ENCODE data around the gene XYLB.

XYLB gene

GRCh38 chr3:38334142-38335055, 12.2 kb upstream of the XYLB start:
- no peak for DNase-seq (ENCODE audit: low spot score in 2 of 2)
- in situ Hi-C loops (cut with MboI; ENCODE audit: low sequenced_read_pairs): no loop called here
- no peaks in the 10 kb centered on the region for H3K36me3 ChIP-seq (replicated peaks)
- H3K9me3 ChIP-seq: no peaks in the 10 kb centered on the region
- no peaks in the 10 kb centered on the region for H3K4me1 ChIP-seq
- peaks cover 6% of the 10 kb centered on the region for H3K27me3 ChIP-seq (ENCODE audit: low read depth)
- no peak overlapping the region for H3K4me3 ChIP-seq

GRCh38 chr3:38335263-38335662, 11.3 kb upstream of the XYLB start:
- DNase-seq (ENCODE audit: low spot score in 2 of 2): no peak
- Histone ChIP-seq H3K9me3 (no peaks in the 10 kb centered on the region), H3K27me3 (ENCODE audit: low read depth) (peaks cover 6% of the 10 kb centered on the region), H3K36me3 (replicated peaks) (no peaks in the 10 kb centered on the region), H3K4me1 (no peaks in the 10 kb centered on the region), H3K4me3 (no peak overlapping the region)
- in situ Hi-C loops (cut with MboI; ENCODE audit: low sequenced_read_pairs): no loop called here

GRCh38 chr3:38337703-38338102, 8.9 kb upstream of the XYLB start:
- no peaks in the 10 kb centered on the region for H3K9me3 ChIP-seq
- in situ Hi-C loops (cut with MboI; ENCODE audit: low sequenced_read_pairs): no loop called here
- H3K4me3 ChIP-seq: no peak overlapping the region
- H3K4me1 ChIP-seq: no peaks in the 10 kb centered on the region
- no peaks in the 10 kb centered on the region for H3K36me3 ChIP-seq (replicated peaks)
- DNase-seq (ENCODE audit: low spot score in 2 of 2): no peak
- H3K27me3 ChIP-seq (ENCODE audit: low read depth): peaks cover 6% of the 10 kb centered on the region

- DNase-seq (ENCODE audit: low spot score in 2 of 2): no peak
- in situ Hi-C loops (cut with MboI; ENCODE audit: low sequenced_read_pairs): loop anchor here (10.0 kb wide), 1 partner anchor 141 kb away; no protein-coding TSS in a partner anchor
- peaks cover 8% of the 10 kb centered on the region for H3K36me3 ChIP-seq (replicated peaks)
- no peaks in the 10 kb centered on the region for H3K9me3 ChIP-seq
- no peak overlapping the region for H3K4me3 ChIP-seq
- H3K4me1 ChIP-seq: peaks cover 5% of the 10 kb centered on the region; the same call in 1 of the 2 replicates
- no peaks in the 10 kb centered on the region for H3K27me3 ChIP-seq (ENCODE audit: low read depth)
These were observed 2.6 kb upstream of the XYLB start for GRCh38 chr3:38343797-38344594.

- Histone ChIP-seq H3K9me3 (no peaks in the 10 kb centered on the region), H3K4me3 (no peak overlapping the region), H3K27me3 (ENCODE audit: low read depth) (no peaks in the 10 kb centered on the region), H3K36me3 (replicated peaks) (peaks cover 13% of the 10 kb centered on the region), H3K4me1 (peaks cover 9% of the 10 kb centered on the region; the same call in 1 of the 2 replicates)
- no peak for DNase-seq (ENCODE audit: low spot score in 2 of 2)
- in situ Hi-C loops (cut with MboI; ENCODE audit: low sequenced_read_pairs): loop anchor here (10.0 kb wide), 1 partner anchor 139 kb away; no protein-coding TSS in a partner anchor
These were observed 552 bp upstream of the XYLB start for GRCh38 chr3:38345879-38346586.

GRCh38 chr3:38347421-38348200, 1.0 kb downstream of the XYLB start:
- DNase-seq (ENCODE audit: low spot score in 2 of 2): no peak
- Histone ChIP-seq H3K9me3 (no peaks in the 10 kb centered on the region), H3K4me3 (peak overlapping the region; percentile 64), H3K4me1 (peaks cover 9% of the 10 kb centered on the region; the same call in 1 of the 2 replicates), H3K36me3 (replicated peaks) (peaks cover 28% of the 10 kb centered on the region), H3K27me3 (ENCODE audit: low read depth) (no peaks in the 10 kb centered on the region)
- in situ Hi-C loops (cut with MboI; ENCODE audit: low sequenced_read_pairs): loop anchor here (10.0 kb wide), 1 partner anchor 137 kb away; no protein-coding TSS in a partner anchor

- H3K4me3 ChIP-seq: no peak overlapping the region
- in situ Hi-C loops (cut with MboI; ENCODE audit: low sequenced_read_pairs): loop anchor here (10.0 kb wide), 1 partner anchor 136 kb away; no protein-coding TSS in a partner anchor
- DNase-seq (ENCODE audit: low spot score in 2 of 2): no peak
- H3K4me1 ChIP-seq: peaks cover 9% of the 10 kb centered on the region; the same call in 1 of the 2 replicates
- H3K36me3 ChIP-seq (replicated peaks): peaks cover 32% of the 10 kb centered on the region
- no peaks in the 10 kb centered on the region for H3K9me3 ChIP-seq
- no peaks in the 10 kb centered on the region for H3K27me3 ChIP-seq (ENCODE audit: low read depth)
These were observed 2.3 kb downstream of the XYLB start for GRCh38 chr3:38348903-38349302.

GRCh38 chr3:38349684-38350359, 3.2 kb downstream of the XYLB start:
- in situ Hi-C loops (cut with MboI; ENCODE audit: low sequenced_read_pairs): loop anchor here (10.0 kb wide), 1 partner anchor 135 kb away; no protein-coding TSS in a partner anchor
- no peak overlapping the region for H3K4me3 ChIP-seq
- H3K9me3 ChIP-seq: no peaks in the 10 kb centered on the region
- peaks cover 35% of the 10 kb centered on the region for H3K36me3 ChIP-seq (replicated peaks)
- no peaks in the 10 kb centered on the region for H3K27me3 ChIP-seq (ENCODE audit: low read depth)
- peaks cover 9% of the 10 kb centered on the region; the same call in 1 of the 2 replicates for H3K4me1 ChIP-seq
- DNase-seq (ENCODE audit: low spot score in 2 of 2): peak in 1 of 2 experiments; percentile 10

GRCh38 chr3:38353151-38353550, 6.6 kb downstream of the XYLB start:
- Histone ChIP-seq H3K27me3 (ENCODE audit: low read depth) (no peaks in the 10 kb centered on the region), H3K4me3 (no peak overlapping the region), H3K4me1 (peaks cover 4% of the 10 kb centered on the region; the same call in 1 of the 2 replicates), H3K36me3 (replicated peaks) (peaks cover 62% of the 10 kb centered on the region), H3K9me3 (no peaks in the 10 kb centered on the region)
- in situ Hi-C loops (cut with MboI; ENCODE audit: low sequenced_read_pairs): no loop called here
- DNase-seq (ENCODE audit: low spot score in 2 of 2): no peak

- Histone ChIP-seq H3K4me1 (0 out of 2 replicates have a peak, but pooled peaks cover 4% of the 10 kb centered on the region), H3K9me3 (no peaks in the 10 kb centered on the region), H3K4me3 (no peak overlapping the region), H3K27me3 (ENCODE audit: low read depth) (no peaks in the 10 kb centered on the region), H3K36me3 (replicated peaks) (peaks cover 48% of the 10 kb centered on the region)
- no peak for DNase-seq (ENCODE audit: low spot score in 2 of 2)
- in situ Hi-C loops (cut with MboI; ENCODE audit: low sequenced_read_pairs): no loop called here
These were observed 8.2 kb downstream of the XYLB start for GRCh38 chr3:38354588-38355330.

GRCh38 chr3:38359038-38359437, 12.5 kb downstream of the XYLB start:
- Histone ChIP-seq H3K4me3 (no peak overlapping the region), H3K36me3 (replicated peaks) (peaks cover 51% of the 10 kb centered on the region), H3K9me3 (no peaks in the 10 kb centered on the region), H3K4me1 (no peaks in the 10 kb centered on the region), H3K27me3 (ENCODE audit: low read depth) (no peaks in the 10 kb centered on the region)
- in situ Hi-C loops (cut with MboI; ENCODE audit: low sequenced_read_pairs): no loop called here
- DNase-seq (ENCODE audit: low spot score in 2 of 2): no peak

- Histone ChIP-seq H3K4me1 (no peaks in the 10 kb centered on the region), H3K36me3 (replicated peaks) (peaks cover 50% of the 10 kb centered on the region)
- in situ Hi-C loops (cut with MboI; ENCODE audit: low sequenced_read_pairs): no loop called here
These were observed 13.8 kb downstream of the XYLB start for GRCh38 chr3:38360345-38360744.

More at GRCh38 chr3:38360345-38360744, 13.8 kb downstream of the XYLB start:
- H3K9me3 ChIP-seq: no peaks in the 10 kb centered on the region
- H3K4me3 ChIP-seq: no peak overlapping the region
- DNase-seq (ENCODE audit: low spot score in 2 of 2): no peak
- no peaks in the 10 kb centered on the region for H3K27me3 ChIP-seq (ENCODE audit: low read depth)

Measured in HAP-1 (cell line).